ENCODE data around the gene CENPU. TPM values are rescaled to one million over a fixed set of nuclear protein-coding genes. Genes with fewer than 3 reads are reported as not detected.
"Not testable (repeated sequence)": the region's sequence is repeated elsewhere in the genome, so short reads cannot be mapped to it uniquely, and the experiment has no call there.

Gene CENPU
- total and polyA plus RNA-seq, 5 donors from 2014 or later = 2.5 to 11.0 (median 4.1) TPM

GRCh38 chr4:184750926-184751584, 17.2 kb upstream of the CENPU start:
- H3K9me3 Mint-ChIP-seq = peaks cover 0 to 2% (median 0%) of the 10 kb centered on the region in 7 donors
- H3K36me3 Mint-ChIP-seq = peaks cover 23% of the 10 kb centered on the region
- H3K4me1 ChIP-seq (ENCODE audit: control insufficient read depth, insufficient read depth, low read length, poor library complexity, severe bottlenecking) = no peaks in the 10 kb centered on the region
- H3K27ac ChIP-seq (ENCODE audit: insufficient read depth, low read length, poor library complexity, severe bottlenecking) = no peak overlapping the region
- H3K27ac Mint-ChIP-seq = no peak overlapping the region
- DNase-seq (no peak), ATAC-seq (ENCODE audit: low read depth in 2 of 2) (no peak)
- H3K27me3 Mint-ChIP-seq = peaks cover 5% of the 10 kb centered on the region
- no peaks in the 10 kb centered on the region for H3K36me3 ChIP-seq (ENCODE audit: control insufficient read depth, insufficient read depth, low read length)
- no peaks in the 10 kb centered on the region for H3K27me3 ChIP-seq (ENCODE audit: control insufficient read depth, insufficient read depth, low read length)
- H3K4me1 Mint-ChIP-seq = peaks cover 1 to 12% (median 4%) of the 10 kb centered on the region in 4 donors
- H3K4me3 Mint-ChIP-seq = no peak overlapping the region
- H3K4me3 ChIP-seq (ENCODE audit: low read depth, low read length) = no peak overlapping the region
- no peaks in the 10 kb centered on the region for H3K9me3 ChIP-seq (ENCODE audit: control insufficient read depth in 2 of 2, low read length in 2 of 2)

GRCh38 chr4:184748251-184748652, 14.4 kb upstream of the CENPU start:
- Histone ChIP-seq H3K27me3 (ENCODE audit: control insufficient read depth, insufficient read depth, low read length) (no peaks in the 10 kb centered on the region), H3K4me3 (ENCODE audit: low read depth, low read length) (no peak overlapping the region), H3K36me3 (ENCODE audit: control insufficient read depth, insufficient read depth, low read length) (no peaks in the 10 kb centered on the region), H3K4me1 (ENCODE audit: control insufficient read depth, insufficient read depth, low read length, poor library complexity, severe bottlenecking) (no peaks in the 10 kb centered on the region), H3K27ac (ENCODE audit: insufficient read depth, low read length, poor library complexity, severe bottlenecking) (no peak overlapping the region), H3K9me3 (ENCODE audit: control insufficient read depth in 2 of 2, low read length in 2 of 2) (no peaks in the 10 kb centered on the region)
- Mint-ChIP-seq H3K4me1 (peaks cover 3 to 16% (median 8%) of the 10 kb centered on the region in 4 donors), H3K36me3 (peaks cover 3% of the 10 kb centered on the region), H3K27me3 (peaks cover 5% of the 10 kb centered on the region), H3K4me3 (no peak overlapping the region), H3K9me3 (peaks cover 0 to 2% (median 0%) of the 10 kb centered on the region in 7 donors), H3K27ac (no peak overlapping the region)
- DNase-seq (no peak), ATAC-seq (ENCODE audit: low read depth in 2 of 2) (no peak)

GRCh38 chr4:184747034-184747830, 13.3 kb upstream of the CENPU start:
- no peak overlapping the region for H3K4me3 ChIP-seq (ENCODE audit: low read depth, low read length)
- H3K36me3 Mint-ChIP-seq = no peaks in the 10 kb centered on the region
- no peaks in the 10 kb centered on the region for H3K27me3 ChIP-seq (ENCODE audit: control insufficient read depth, insufficient read depth, low read length)
- H3K27ac Mint-ChIP-seq = no peak overlapping the region
- H3K36me3 ChIP-seq (ENCODE audit: control insufficient read depth, insufficient read depth, low read length) = no peaks in the 10 kb centered on the region
- peaks cover 5% of the 10 kb centered on the region for H3K27me3 Mint-ChIP-seq
- no peaks in the 10 kb centered on the region for H3K9me3 ChIP-seq (ENCODE audit: control insufficient read depth in 2 of 2, low read length in 2 of 2)
- H3K9me3 Mint-ChIP-seq = peaks cover 0 to 2% (median 0%) of the 10 kb centered on the region in 7 donors
- H3K4me3 Mint-ChIP-seq = no peak overlapping the region
- no peak for ATAC-seq (ENCODE audit: low read depth in 2 of 2)
- DNase-seq = no peak
- H3K27ac ChIP-seq (ENCODE audit: insufficient read depth, low read length, poor library complexity, severe bottlenecking) = no peak overlapping the region
- peaks cover 3 to 16% (median 8%) of the 10 kb centered on the region in 4 donors for H3K4me1 Mint-ChIP-seq
- no peaks in the 10 kb centered on the region for H3K4me1 ChIP-seq (ENCODE audit: control insufficient read depth, insufficient read depth, low read length, poor library complexity, severe bottlenecking)

GRCh38 chr4:184745831-184746795, 12.2 kb upstream of the CENPU start:
- Mint-ChIP-seq H3K27me3 (no peaks in the 10 kb centered on the region), H3K27ac (peak overlapping the region in 2 of 3 donors; percentile 37 to 52), H3K9me3 (peaks cover 0 to 2% (median 0%) of the 10 kb centered on the region in 7 donors), H3K4me3 (peak overlapping the region in 2 of 4 donors; percentile 1 to 23), H3K36me3 (no peaks in the 10 kb centered on the region), H3K4me1 (peaks cover 3 to 10% (median 8%) of the 10 kb centered on the region in 4 donors)
- H3K9me3 ChIP-seq (ENCODE audit: control insufficient read depth in 2 of 2, low read length in 2 of 2) = no peaks in the 10 kb centered on the region
- no peak overlapping the region for H3K4me3 ChIP-seq (ENCODE audit: low read depth, low read length)
- no peaks in the 10 kb centered on the region for H3K27me3 ChIP-seq (ENCODE audit: control insufficient read depth, insufficient read depth, low read length)
- peak; percentile 68 to 84 for ATAC-seq (ENCODE audit: low read depth in 2 of 2)
- H3K27ac ChIP-seq (ENCODE audit: insufficient read depth, low read length, poor library complexity, severe bottlenecking) = no peak overlapping the region
- DNase-seq = peak; percentile 35 to 84 (median 67)
- no peaks in the 10 kb centered on the region for H3K36me3 ChIP-seq (ENCODE audit: control insufficient read depth, insufficient read depth, low read length)
- no peaks in the 10 kb centered on the region for H3K4me1 ChIP-seq (ENCODE audit: control insufficient read depth, insufficient read depth, low read length, poor library complexity, severe bottlenecking)

GRCh38 chr4:184744236-184744635, 10.3 kb upstream of the CENPU start:
- H3K9me3 ChIP-seq (ENCODE audit: control insufficient read depth in 2 of 2, low read length in 2 of 2) = no peaks in the 10 kb centered on the region
- no peak for ATAC-seq (ENCODE audit: low read depth in 2 of 2)
- peaks cover 0 to 2% (median 0%) of the 10 kb centered on the region in 7 donors for H3K9me3 Mint-ChIP-seq
- H3K27me3 Mint-ChIP-seq = no peaks in the 10 kb centered on the region
- peaks cover 8 to 21% (median 16%) of the 10 kb centered on the region in 4 donors for H3K4me1 Mint-ChIP-seq
- no peak overlapping the region for H3K27ac ChIP-seq (ENCODE audit: insufficient read depth, low read length, poor library complexity, severe bottlenecking)
- H3K27me3 ChIP-seq (ENCODE audit: control insufficient read depth, insufficient read depth, low read length) = no peaks in the 10 kb centered on the region
- H3K4me3 Mint-ChIP-seq = no peak overlapping the region
- no peak overlapping the region for H3K27ac Mint-ChIP-seq
- H3K36me3 Mint-ChIP-seq = no peaks in the 10 kb centered on the region
- H3K4me1 ChIP-seq (ENCODE audit: control insufficient read depth, insufficient read depth, low read length, poor library complexity, severe bottlenecking) = peaks cover 6% of the 10 kb centered on the region
- no peak overlapping the region for H3K4me3 ChIP-seq (ENCODE audit: low read depth, low read length)
- no peaks in the 10 kb centered on the region for H3K36me3 ChIP-seq (ENCODE audit: control insufficient read depth, insufficient read depth, low read length)
- DNase-seq = no peak

GRCh38 chr4:184743650-184744049, 9.8 kb upstream of the CENPU start:
- no peaks in the 10 kb centered on the region for H3K27me3 ChIP-seq (ENCODE audit: control insufficient read depth, insufficient read depth, low read length)
- Mint-ChIP-seq H3K9me3 (peaks cover 0 to 2% (median 0%) of the 10 kb centered on the region in 7 donors), H3K27me3 (no peaks in the 10 kb centered on the region), H3K27ac (no peak overlapping the region), H3K36me3 (no peaks in the 10 kb centered on the region), H3K4me1 (peaks cover 8 to 23% (median 16%) of the 10 kb centered on the region in 4 donors), H3K4me3 (no peak overlapping the region)
- H3K4me3 ChIP-seq (ENCODE audit: low read depth, low read length) = no peak overlapping the region
- no peaks in the 10 kb centered on the region for H3K9me3 ChIP-seq (ENCODE audit: control insufficient read depth in 2 of 2, low read length in 2 of 2)
- H3K36me3 ChIP-seq (ENCODE audit: control insufficient read depth, insufficient read depth, low read length) = no peaks in the 10 kb centered on the region
- H3K27ac ChIP-seq (ENCODE audit: insufficient read depth, low read length, poor library complexity, severe bottlenecking) = no peak overlapping the region
- no peak for DNase-seq
- H3K4me1 ChIP-seq (ENCODE audit: control insufficient read depth, insufficient read depth, low read length, poor library complexity, severe bottlenecking) = peaks cover 6% of the 10 kb centered on the region
- ATAC-seq (ENCODE audit: low read depth in 2 of 2) = no peak

- H3K36me3 Mint-ChIP-seq; DNase-seq; H3K27me3 ChIP-seq (ENCODE audit: control insufficient read depth, insufficient read depth, low read length); H3K27me3 Mint-ChIP-seq; H3K9me3 Mint-ChIP-seq; H3K4me1 ChIP-seq (ENCODE audit: control insufficient read depth, insufficient read depth, low read length, poor library complexity, severe bottlenecking); H3K4me3 ChIP-seq (ENCODE audit: low read depth, low read length); H3K4me3 Mint-ChIP-seq; H3K27ac ChIP-seq (ENCODE audit: insufficient read depth, low read length, poor library complexity, severe bottlenecking); H3K9me3 ChIP-seq (ENCODE audit: control insufficient read depth in 2 of 2, low read length in 2 of 2); H3K27ac Mint-ChIP-seq; ATAC-seq (ENCODE audit: low read depth in 2 of 2); H3K36me3 ChIP-seq (ENCODE audit: control insufficient read depth, insufficient read depth, low read length): not testable (repeated sequence)
- peaks cover 8 to 23% (median 16%) of the 10 kb centered on the region in 4 donors for H3K4me1 Mint-ChIP-seq
These were observed 7.8 kb upstream of the CENPU start for GRCh38 chr4:184741651-184742050.

All from CD4-positive, CD25-positive, alpha-beta regulatory T cell (primary cell).